Measurements from ENCODE around the gene TTC13.
"Not testable (repeated sequence)": the region's sequence is repeated elsewhere in the genome, so short reads cannot be mapped to it uniquely, and the experiment has no call there.

Gene TTC13

GRCh38 chr1:231013391-231014015, 34.8 kb upstream of the TTC13 start:
- ChIA-PET CTCF (interaction anchor here (1.2 kb wide), 1 partner anchor 197 kb away, joined by 5 read pairs; no protein-coding TSS in a partner anchor), POLR2A (no interaction called here)
- no peak for DNase-seq (ENCODE audit: extremely low spot score)
- no peak for TF ChIP-seq CTCF (IDR thresholded peaks at IDR 0.05; ENCODE audit: control extremely low read depth, extremely low read depth, low read depth, missing control alignments)

- DNase-seq (ENCODE audit: extremely low spot score) = no peak
- ChIA-PET POLR2A (no interaction called here), CTCF (no interaction called here)
- TF ChIP-seq CTCF (IDR thresholded peaks at IDR 0.05; ENCODE audit: control extremely low read depth, extremely low read depth, low read depth, missing control alignments) = no peak
These were observed 33.3 kb upstream of the TTC13 start for GRCh38 chr1:231011963-231012362.

GRCh38 chr1:231011360-231011759, 32.7 kb upstream of the TTC13 start:
- TF ChIP-seq CTCF (IDR thresholded peaks at IDR 0.05; ENCODE audit: control extremely low read depth, extremely low read depth, low read depth, missing control alignments) = no peak
- POLR2A ChIA-PET = no interaction called here
- CTCF ChIA-PET = no interaction called here
- no peak for DNase-seq (ENCODE audit: extremely low spot score)

GRCh38 chr1:231007535-231007934, 28.9 kb upstream of the TTC13 start:
- CTCF ChIA-PET; DNase-seq (ENCODE audit: extremely low spot score); POLR2A ChIA-PET: not testable (repeated sequence)

GRCh38 chr1:231001892-231002291, 23.2 kb upstream of the TTC13 start:
- CTCF ChIA-PET = interaction anchor here (0.9 to 1.4 kb wide), 3 partner anchors 11 to 26 kb away, joined by 3 to 4 read pairs (median 3); no protein-coding TSS in a partner anchor
- POLR2A ChIA-PET = no interaction called here

GRCh38 chr1:231000639-231001038, 22.0 kb upstream of the TTC13 start:
- ChIA-PET POLR2A (no interaction called here), CTCF (no interaction called here)
- no peak for DNase-seq (ENCODE audit: extremely low spot score)
- no peak for TF ChIP-seq CTCF (IDR thresholded peaks at IDR 0.05; ENCODE audit: control extremely low read depth, extremely low read depth, low read depth, missing control alignments)

More at GRCh38 chr1:231001892-231002291, 23.2 kb upstream of the TTC13 start:
- TF ChIP-seq CTCF (IDR thresholded peaks at IDR 0.05; ENCODE audit: control extremely low read depth, extremely low read depth, low read depth, missing control alignments) = no peak
- DNase-seq (ENCODE audit: extremely low spot score) = no peak

GRCh38 chr1:231000201-231000600, 21.5 kb upstream of the TTC13 start:
- no peak for DNase-seq (ENCODE audit: extremely low spot score)
- POLR2A ChIA-PET = no interaction called here
- TF ChIP-seq CTCF (IDR thresholded peaks at IDR 0.05; ENCODE audit: control extremely low read depth, extremely low read depth, low read depth, missing control alignments) = no peak
- CTCF ChIA-PET = no interaction called here
